ENCODE results near the gene KRTAP5-8.
"Not testable (repeated sequence)": the region's sequence is repeated elsewhere in the genome, so short reads cannot be mapped to it uniquely, and the experiment has no call there.

Gene KRTAP5-8, protein sequence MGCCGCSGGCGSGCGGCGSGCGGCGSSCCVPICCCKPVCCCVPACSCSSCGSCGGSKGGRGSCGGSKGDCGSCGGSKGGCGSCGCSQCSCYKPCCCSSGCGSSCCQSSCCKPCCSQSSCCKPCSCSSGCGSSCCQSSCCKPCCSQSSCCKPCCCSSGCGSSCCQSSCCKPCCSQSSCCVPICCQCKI

DNA sequence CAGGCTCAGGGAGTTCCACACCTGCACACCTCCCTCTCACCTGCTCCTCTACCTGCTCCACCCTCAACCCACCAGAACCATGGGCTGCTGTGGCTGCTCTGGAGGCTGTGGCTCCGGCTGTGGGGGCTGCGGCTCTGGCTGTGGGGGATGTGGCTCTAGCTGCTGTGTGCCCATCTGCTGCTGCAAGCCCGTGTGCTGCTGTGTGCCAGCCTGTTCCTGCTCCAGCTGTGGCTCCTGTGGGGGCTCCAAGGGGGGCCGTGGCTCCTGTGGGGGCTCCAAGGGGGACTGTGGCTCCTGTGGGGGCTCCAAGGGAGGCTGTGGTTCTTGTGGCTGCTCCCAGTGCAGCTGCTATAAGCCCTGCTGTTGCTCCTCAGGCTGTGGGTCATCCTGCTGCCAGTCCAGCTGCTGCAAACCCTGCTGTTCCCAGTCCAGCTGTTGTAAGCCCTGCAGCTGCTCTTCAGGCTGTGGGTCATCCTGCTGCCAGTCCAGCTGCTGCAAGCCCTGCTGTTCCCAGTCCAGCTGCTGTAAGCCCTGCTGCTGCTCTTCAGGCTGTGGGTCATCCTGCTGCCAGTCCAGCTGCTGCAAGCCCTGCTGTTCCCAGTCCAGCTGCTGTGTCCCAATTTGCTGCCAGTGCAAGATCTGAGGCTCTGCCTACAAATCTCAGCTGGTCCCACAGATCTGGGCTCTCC lies at the start of gene KRTAP5-8:
TSS of gene KRTAP5-8 (plus strand) at position 49 of the 689 bp plus-strand sequence. CDS start at position 80, 31 bp downstream.
- H3K4me3 ChIP-seq (ENCODE audit: low read depth, low read length); DNase-seq; H3K27me3 ChIP-seq (replicated peaks); H3K27ac ChIP-seq; H3K36me3 ChIP-seq (replicated peaks); in situ Hi-C loops (cut with HindIII; ENCODE audit: low pct_ligation_motif_present, low sequenced_read_pairs): not testable (repeated sequence)

- Histone ChIP-seq H3K36me3 (replicated peaks) (peaks cover 41% of the 10 kb centered on the region), H3K4me3 (ENCODE audit: low read depth, low read length) (no peak overlapping the region), H3K27ac (no peak overlapping the region), H3K27me3 (replicated peaks) (no peaks in the 10 kb centered on the region)
- in situ Hi-C loops (cut with HindIII; ENCODE audit: low pct_ligation_motif_present, low sequenced_read_pairs): no loop called here
- TF ChIP-seq CTCF (IDR thresholded peaks at IDR 0.05; ENCODE audit: low read depth, low read length, missing control alignments): no peak
- no peak for DNase-seq
Measured at GRCh38 chr11:71488681-71489270, 49.0 kb upstream of the KRTAP5-8 start.

DNA sequence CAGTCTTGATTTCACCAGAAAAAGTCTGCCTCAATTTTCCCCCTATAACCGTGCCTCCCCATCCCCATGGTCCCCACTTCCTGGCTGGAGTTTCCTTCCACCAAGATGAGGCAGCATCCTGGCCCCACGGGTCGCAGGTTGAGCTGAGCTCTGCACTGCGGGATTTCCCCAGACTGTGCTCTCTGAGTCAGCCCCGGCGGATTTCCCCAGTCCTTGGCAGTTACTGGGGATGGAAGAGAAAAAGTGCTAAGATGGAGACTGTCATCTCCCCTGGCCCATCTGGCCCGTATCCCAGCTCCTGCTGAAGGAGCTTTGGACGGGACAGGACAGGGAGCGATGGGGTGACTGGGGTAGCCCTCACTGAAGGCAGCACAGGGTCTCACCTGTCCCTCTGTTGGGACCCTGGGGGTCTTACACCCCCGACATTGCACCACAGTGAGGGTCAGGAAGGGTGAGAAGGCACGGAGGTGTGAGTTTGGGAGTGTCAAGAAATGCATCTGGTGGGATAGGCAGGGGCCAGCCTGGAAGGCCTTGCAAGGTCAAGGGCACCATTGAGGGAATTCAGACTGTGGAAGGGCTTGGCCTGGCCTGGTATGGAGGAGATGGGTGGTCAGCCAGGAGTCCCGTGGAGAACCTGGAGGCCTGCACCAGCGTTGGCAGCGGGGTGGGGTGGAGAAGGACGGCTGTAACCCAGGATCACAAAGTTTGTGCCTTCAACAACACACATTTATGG lies 48.3 kb upstream of the KRTAP5-8 start:
- H3K27ac ChIP-seq: peak overlapping the region; percentile 21
- H3K36me3 ChIP-seq (replicated peaks): peaks cover 36% of the 10 kb centered on the region
- H3K27me3 ChIP-seq (replicated peaks): no peaks in the 10 kb centered on the region
- in situ Hi-C loops (cut with HindIII; ENCODE audit: low pct_ligation_motif_present, low sequenced_read_pairs): no loop called here
- H3K4me3 ChIP-seq (ENCODE audit: low read depth, low read length): no peak overlapping the region
- no peak for TF ChIP-seq CTCF (IDR thresholded peaks at IDR 0.05; ENCODE audit: low read depth, low read length, missing control alignments)
- peak; percentile 72 for DNase-seq

DNA sequence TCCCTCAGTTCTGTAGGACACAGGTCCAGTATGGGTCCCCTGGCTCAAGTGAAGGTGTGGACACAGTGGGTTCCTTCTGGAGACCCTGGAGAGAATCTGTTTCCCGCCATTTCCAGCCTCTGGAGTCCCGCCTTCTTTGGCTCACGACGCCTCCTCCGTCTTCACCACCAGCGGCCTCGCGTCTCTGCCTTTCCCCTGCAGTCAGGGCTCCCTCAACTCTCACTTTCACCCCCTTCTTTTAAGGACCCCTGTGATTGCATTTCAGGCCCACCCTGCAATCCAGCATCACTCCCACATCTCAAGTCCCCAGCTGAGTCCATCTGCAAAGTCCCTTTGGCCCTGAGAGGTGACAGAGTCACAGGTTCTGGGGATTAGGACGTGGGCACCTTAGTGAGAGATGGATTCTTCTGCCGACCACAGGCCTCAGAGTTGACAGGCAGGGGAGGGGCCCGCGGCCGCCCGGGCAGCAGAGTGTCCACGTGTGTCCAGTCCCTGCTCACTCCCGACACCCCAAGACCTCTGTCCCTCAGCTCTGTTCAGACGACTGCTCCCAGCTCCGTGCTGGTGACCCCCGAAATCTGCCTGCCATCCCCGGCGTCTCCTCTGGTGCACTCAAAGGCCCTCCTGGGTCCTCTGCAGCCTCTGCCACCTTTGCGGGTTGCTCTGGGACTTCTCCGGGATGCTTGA lies 47.6 kb upstream of the KRTAP5-8 start:
- Histone ChIP-seq H3K36me3 (replicated peaks) (peaks cover 34% of the 10 kb centered on the region), H3K27me3 (replicated peaks) (no peaks in the 10 kb centered on the region), H3K27ac (no peak overlapping the region), H3K4me3 (ENCODE audit: low read depth, low read length) (no peak overlapping the region)
- TF ChIP-seq CTCF (IDR thresholded peaks at IDR 0.05; ENCODE audit: low read depth, low read length, missing control alignments): no peak
- in situ Hi-C loops (cut with HindIII; ENCODE audit: low pct_ligation_motif_present, low sequenced_read_pairs): no loop called here
- no peak for DNase-seq

DNA sequence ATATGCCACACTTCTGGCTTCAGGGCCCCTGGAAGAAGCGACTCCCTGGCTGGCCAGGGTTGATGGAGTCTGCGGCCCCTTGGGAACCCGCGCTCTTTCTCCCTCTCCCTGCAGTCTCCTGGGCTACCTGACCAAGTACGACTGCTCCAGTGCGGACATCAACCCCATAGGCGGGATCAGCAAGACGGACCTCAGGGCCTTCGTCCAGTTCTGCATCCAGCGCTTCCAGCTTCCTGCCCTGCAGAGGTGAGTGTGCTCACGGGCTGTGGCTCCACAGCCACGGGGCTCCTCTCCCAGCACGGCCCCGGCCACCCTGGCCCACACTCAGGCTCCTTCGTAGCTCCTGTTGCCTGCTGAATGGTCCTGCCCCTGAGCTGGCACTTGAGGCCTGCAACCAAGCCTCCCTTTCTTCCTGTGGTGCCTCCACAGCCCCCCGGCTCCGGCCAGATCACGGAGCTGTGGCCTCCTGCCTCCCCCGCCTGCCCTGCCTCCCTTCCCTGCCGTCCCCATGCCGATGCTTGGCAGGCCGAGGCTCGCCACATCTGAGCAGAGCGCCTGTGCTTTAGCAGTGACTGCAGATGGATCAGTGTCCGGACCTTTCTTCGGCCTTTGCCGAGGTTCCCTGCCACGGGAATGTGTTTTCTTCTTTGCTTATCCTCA lies 47.0 kb upstream of the KRTAP5-8 start:
- no peak for DNase-seq
- no peaks in the 10 kb centered on the region for H3K27me3 ChIP-seq (replicated peaks)
- peaks cover 31% of the 10 kb centered on the region for H3K36me3 ChIP-seq (replicated peaks)
- no peak overlapping the region for H3K27ac ChIP-seq
- in situ Hi-C loops (cut with HindIII; ENCODE audit: low pct_ligation_motif_present, low sequenced_read_pairs): no loop called here
- H3K4me3 ChIP-seq (ENCODE audit: low read depth, low read length): no peak overlapping the region
- no peak for TF ChIP-seq CTCF (IDR thresholded peaks at IDR 0.05; ENCODE audit: low read depth, low read length, missing control alignments)
